ENCODE results near the gene PRSS58. TPM values are rescaled to one million over a fixed set of nuclear protein-coding genes. Genes with fewer than 3 reads are reported as not detected.

The PRSS58 gene
- total and polyA plus RNA-seq, 2 donors, result not detected

GRCh38 chr7:142263598-142264380 lies 5.9 kb upstream of the PRSS58 start:
- DNase-seq (ENCODE audit: extremely low spot score), result no peak
- no peaks in the 10 kb centered on the region for H3K36me3 ChIP-seq (ENCODE audit: insufficient read depth)
- H3K4me3 ChIP-seq (ENCODE audit: low read depth, low read length), result no peak overlapping the region
- H3K27ac ChIP-seq (ENCODE audit: low read depth), result no peak overlapping the region
- no peaks in the 10 kb centered on the region for H3K4me1 ChIP-seq (ENCODE audit: insufficient read depth)
- 79% methylated on average over 8 of the region's 8 CpGs for WGBS

- no peaks in the 10 kb centered on the region for H3K4me1 ChIP-seq (ENCODE audit: insufficient read depth)
- no peak overlapping the region for H3K4me3 ChIP-seq (ENCODE audit: low read depth, low read length)
- 60% methylated on average over 2 of the region's 2 CpGs for WGBS
- no peak for DNase-seq (ENCODE audit: extremely low spot score)
- no peaks in the 10 kb centered on the region for H3K36me3 ChIP-seq (ENCODE audit: insufficient read depth)
- no peak overlapping the region for H3K27ac ChIP-seq (ENCODE audit: low read depth)
These were observed 7.2 kb downstream of the PRSS58 start for GRCh38 chr7:142250705-142251104.

- H3K36me3 ChIP-seq (ENCODE audit: insufficient read depth), result no peaks in the 10 kb centered on the region
- no peak overlapping the region for H3K4me3 ChIP-seq (ENCODE audit: low read depth, low read length)
- no peaks in the 10 kb centered on the region for H3K4me1 ChIP-seq (ENCODE audit: insufficient read depth)
These were observed 7.9 kb downstream of the PRSS58 start for GRCh38 chr7:142249918-142250317.

GRCh38 chr7:142248166-142249160 lies 9.4 kb downstream of the PRSS58 start:
- Histone ChIP-seq H3K4me3 (ENCODE audit: low read depth, low read length) (no peak overlapping the region), H3K36me3 (ENCODE audit: insufficient read depth) (no peaks in the 10 kb centered on the region), H3K4me1 (ENCODE audit: insufficient read depth) (no peaks in the 10 kb centered on the region), H3K27ac (ENCODE audit: low read depth) (no peak overlapping the region)
- WGBS, result 52% methylated on average over 7 of the region's 7 CpGs
- DNase-seq (ENCODE audit: extremely low spot score), result no peak

More at GRCh38 chr7:142249918-142250317, 7.9 kb downstream of the PRSS58 start:
- DNase-seq (ENCODE audit: extremely low spot score), result no peak
- H3K27ac ChIP-seq (ENCODE audit: low read depth), result no peak overlapping the region

- H3K4me1 ChIP-seq (ENCODE audit: insufficient read depth), result no peaks in the 10 kb centered on the region
- WGBS, result 88% methylated on average over 10 of the region's 10 CpGs
These were observed 14.0 kb downstream of the PRSS58 start for GRCh38 chr7:142243823-142244222.

GRCh38 chr7:142240546-142240945 lies 17.3 kb downstream of the PRSS58 start:
- no peak for DNase-seq (ENCODE audit: extremely low spot score)
- 60% methylated on average over 4 of the region's 4 CpGs for WGBS
- Histone ChIP-seq H3K4me1 (ENCODE audit: insufficient read depth) (no peaks in the 10 kb centered on the region), H3K4me3 (ENCODE audit: low read depth, low read length) (no peak overlapping the region), H3K27ac (ENCODE audit: low read depth) (no peak overlapping the region), H3K36me3 (ENCODE audit: insufficient read depth) (no peaks in the 10 kb centered on the region)

More at GRCh38 chr7:142243823-142244222, 14.0 kb downstream of the PRSS58 start:
- H3K27ac ChIP-seq (ENCODE audit: low read depth), result no peak overlapping the region
- no peaks in the 10 kb centered on the region for H3K36me3 ChIP-seq (ENCODE audit: insufficient read depth)
- no peak for DNase-seq (ENCODE audit: extremely low spot score)
- no peak overlapping the region for H3K4me3 ChIP-seq (ENCODE audit: low read depth, low read length)

DNA sequence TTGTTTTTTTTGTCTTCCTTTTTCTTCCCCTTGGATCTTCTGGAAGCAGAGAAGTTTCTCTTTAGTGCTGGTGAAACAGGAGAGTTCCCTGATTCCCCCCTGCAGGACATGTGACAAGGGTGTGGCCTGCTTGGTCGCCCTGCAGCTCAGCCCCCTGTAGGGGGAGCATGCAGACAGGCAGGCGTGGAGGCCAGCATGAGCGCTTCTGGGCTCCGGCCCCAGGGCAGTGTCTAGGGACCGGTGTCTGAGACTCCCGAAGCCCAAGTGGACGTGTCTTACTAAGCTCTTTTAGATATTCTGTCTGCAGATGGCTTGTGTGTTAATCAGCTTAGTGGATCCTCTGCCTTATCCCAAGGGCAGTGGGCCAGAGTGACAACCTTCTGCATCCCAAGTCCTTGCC lies 26.1 kb downstream of the PRSS58 start:
- no peak overlapping the region for H3K4me3 ChIP-seq (ENCODE audit: low read depth, low read length)
- 41% methylated on average over 7 of the region's 7 CpGs for WGBS
- no peak overlapping the region for H3K27ac ChIP-seq (ENCODE audit: low read depth)
- no peaks in the 10 kb centered on the region for H3K36me3 ChIP-seq (ENCODE audit: insufficient read depth)
- H3K4me1 ChIP-seq (ENCODE audit: insufficient read depth), result no peaks in the 10 kb centered on the region
- DNase-seq (ENCODE audit: extremely low spot score), result no peak

DNA sequence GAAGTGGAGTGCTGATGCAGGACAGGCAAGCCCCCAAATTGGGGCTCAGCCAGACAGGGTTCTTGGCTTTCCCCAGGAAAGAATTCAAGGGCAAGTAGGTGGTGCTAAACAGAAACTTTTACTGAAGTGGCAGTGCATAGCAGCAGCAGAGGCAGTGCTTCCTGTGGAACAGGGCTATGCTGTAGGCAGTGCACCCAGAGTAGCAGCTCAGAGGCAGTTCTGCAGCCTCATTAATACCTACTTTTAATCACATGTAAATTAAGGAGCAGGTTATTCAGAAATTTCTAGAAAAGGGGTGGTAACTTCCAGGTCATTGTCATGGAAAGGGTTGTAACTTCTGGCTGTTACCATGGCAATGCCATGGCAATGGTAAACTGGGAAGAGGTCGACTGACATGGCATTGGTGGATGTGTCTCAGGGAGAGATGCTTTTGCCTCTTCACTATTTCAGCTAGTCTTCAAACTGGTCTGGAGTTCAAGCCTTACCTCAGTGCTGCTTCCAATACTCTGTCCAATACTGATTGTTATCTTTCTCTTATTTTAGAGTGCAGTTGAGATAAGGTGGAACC lies 29.2 kb downstream of the PRSS58 start:
- no peak for DNase-seq (ENCODE audit: extremely low spot score)
- H3K36me3 ChIP-seq (ENCODE audit: insufficient read depth), result no peaks in the 10 kb centered on the region
- 46% methylated on average over 1 of the region's 1 CpG for WGBS
- no peaks in the 10 kb centered on the region for H3K4me1 ChIP-seq (ENCODE audit: insufficient read depth)
- H3K27ac ChIP-seq (ENCODE audit: low read depth), result no peak overlapping the region
- no peak overlapping the region for H3K4me3 ChIP-seq (ENCODE audit: low read depth, low read length)

Small RNA genes lying within 50 kb of the gene (small RNA-seq; reads per million reads assigned to genes)
- gene TRBV1, result not detected

Other genes with a start within 250 kb of the PRSS58 start
- gene MGAM2, start 146.3 kb downstream of the PRSS58 start, total RNA-seq, result 0.05 TPM
- 0.03 TPM for gene MGAM2, start 146.3 kb downstream of the PRSS58 start, polyA plus RNA-seq